Skin of body (tissue), 2 donors: Measurements from ENCODE around the gene DCAF8. TPM values are rescaled to one million over a fixed set of nuclear protein-coding genes. Genes with fewer than 3 reads are reported as not detected.

Experiments
- DNase-seq: peaks from one replicate; lab custom pipeline; 2025; lab: John Stamatoyannopoulos, UW
- total RNA-seq: library from RNA; depleted of rRNA; stranded (reverse); fragments of >200 nt; gene quantifications from one replicate; pipeline ENCODE4 v1.2.3, GENCODE V29; 2014

Gene DCAF8
- total RNA-seq, 1 donor from 2014 or later: 94.4 TPM

DNA sequence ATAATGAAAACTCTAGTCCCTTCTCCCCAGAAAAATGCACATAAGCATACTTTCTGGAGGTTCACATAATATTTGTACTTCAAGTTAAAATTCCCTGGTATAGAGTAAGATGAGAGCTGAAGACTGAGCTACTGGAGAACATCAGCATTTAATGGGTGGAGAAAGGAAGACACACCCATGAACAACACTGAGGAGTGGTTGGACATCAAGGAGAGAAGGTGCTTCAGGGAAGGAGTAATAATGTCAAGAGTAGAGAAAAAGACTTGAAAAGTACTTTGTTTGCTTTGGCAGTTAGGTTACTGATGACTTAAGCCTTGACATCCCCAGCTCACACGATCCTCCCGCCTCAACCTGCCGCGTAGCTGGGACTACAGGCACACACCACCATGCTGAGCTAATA, 35.3 kb downstream of the DCAF8 start:
- no peak for DNase-seq

- DNase-seq: no peak
Observed at GRCh38 chr1:160226623-160227022, 35.7 kb downstream of the DCAF8 start.

DNA sequence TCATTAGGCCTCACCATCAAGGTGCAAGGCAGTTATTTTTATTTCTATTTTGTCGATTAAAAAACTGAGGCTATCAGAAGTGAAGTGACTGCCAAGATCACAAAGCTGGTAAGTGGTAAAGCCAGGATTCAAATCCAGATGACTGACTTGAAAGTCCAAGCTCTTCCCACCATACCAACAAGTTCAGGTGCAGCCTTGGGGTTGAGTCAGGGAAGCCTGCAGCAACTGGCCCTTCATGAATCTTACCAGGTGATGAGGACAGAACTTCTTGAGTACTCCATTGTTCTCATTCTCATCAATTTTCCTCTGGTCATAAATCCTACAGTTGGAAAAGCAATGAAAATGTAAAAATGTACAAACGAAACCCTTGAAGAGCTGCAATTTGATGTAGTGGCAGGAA, 37.0 kb downstream of the DCAF8 start:
- DNase-seq: no peak

- DNase-seq: no peak
Observed at GRCh38 chr1:160224606-160225005, 37.7 kb downstream of the DCAF8 start.

- no peak for DNase-seq
Observed at GRCh38 chr1:160222546-160222945, 39.8 kb downstream of the DCAF8 start.

DNA sequence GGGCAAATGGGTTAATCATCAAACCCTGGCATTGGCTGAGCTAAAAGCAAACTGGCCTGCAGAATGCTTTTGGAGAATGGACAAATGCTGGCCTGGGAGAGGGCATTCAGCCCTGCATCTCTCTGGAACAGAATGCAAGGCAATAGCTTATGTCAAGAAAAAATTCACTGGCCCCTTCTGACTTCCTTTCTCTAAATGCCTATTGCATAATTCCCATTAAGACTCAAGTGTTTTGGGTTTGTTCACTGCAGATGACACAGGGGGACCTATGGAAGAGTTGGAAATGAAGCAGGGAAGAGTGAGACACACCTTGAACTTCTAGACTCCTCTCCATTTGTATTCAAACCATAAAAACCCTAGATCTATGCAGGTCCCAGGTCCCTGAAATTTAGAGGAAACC, 41.3 kb downstream of the DCAF8 start:
- no peak for DNase-seq

DNA sequence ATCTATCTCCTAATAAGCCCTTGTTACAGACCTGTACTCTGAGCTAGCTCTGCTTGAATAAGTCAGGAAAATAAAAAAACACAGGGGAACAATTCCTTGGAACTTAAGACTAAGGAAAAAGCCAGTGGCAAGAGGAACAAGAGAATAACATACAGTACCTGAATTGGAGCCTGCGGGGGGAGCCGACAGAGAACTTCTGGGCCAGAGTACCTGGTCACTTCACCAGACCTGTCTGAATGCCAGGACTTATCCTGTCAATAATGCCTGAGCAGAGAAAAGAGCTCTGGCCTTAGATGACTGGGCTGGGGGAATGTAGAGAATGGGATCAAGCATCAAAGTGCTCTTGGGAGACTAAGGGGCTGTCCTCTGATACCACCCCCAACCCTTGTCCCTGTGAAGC, 42.0 kb downstream of the DCAF8 start:
- no peak for DNase-seq

- DNase-seq: peak; percentile 16
Observed at GRCh38 chr1:160219062-160219929, 43.1 kb downstream of the DCAF8 start.

GRCh38 chr1:160217481-160218051, 44.8 kb downstream of the DCAF8 start:
- DNase-seq: peak; percentile 7

DNA sequence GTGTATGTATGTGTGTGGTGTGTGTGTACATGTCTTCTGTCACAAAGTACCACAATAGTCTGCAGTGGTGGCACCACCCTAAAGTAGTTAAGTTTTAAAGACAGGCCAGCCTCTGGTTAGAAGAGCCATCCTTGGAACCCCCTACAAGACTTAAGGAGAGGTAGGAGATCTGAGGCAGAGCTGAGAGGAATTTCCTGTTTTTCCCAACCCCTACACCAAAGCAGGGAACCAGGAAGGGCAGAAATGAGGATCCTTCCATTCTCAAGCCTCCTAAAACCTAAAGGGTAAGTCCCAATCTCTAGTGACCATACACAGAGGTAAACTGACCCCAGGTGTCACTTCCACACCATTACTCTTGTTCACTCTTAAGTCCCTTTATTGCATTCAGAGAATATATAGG, 46.0 kb downstream of the DCAF8 start:
- no peak for DNase-seq

- DNase-seq: no peak
Observed at GRCh38 chr1:160214481-160215140, 47.7 kb downstream of the DCAF8 start.

DNA sequence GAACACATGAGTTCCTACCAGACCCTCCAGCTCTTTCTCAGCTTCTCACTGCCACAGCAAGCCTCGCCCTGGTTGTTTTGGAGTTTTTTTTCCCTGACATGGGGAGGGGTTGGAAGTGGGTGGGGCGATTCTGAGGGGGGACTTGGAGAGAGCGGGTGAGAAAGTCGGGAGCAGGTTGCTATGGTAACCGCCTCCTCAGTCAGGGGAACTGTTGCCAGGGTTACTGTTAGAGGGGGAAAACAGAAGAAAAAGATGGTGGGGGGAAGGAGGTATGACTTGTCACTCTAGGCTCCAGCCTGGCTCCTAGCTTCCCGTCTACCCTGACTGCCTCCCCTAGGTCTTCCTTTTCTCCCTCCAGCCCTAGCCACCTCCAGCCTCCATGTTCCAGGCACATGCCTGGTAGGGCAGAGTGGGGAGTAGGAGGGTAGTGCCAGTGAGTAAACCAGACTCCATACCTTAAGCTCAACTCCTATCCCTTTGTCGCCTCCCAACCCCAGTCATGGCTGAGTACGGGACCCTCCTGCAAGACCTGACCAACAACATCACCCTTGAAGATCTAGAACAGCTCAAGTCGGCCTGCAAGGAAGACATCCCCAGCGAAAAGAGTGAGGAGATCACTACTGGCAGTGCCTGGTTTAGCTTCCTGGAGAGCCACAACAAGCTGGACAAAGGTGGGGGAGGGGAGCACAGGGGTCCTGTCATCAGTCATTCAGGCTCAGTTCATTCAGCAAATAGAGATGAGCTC, 51.1 kb downstream of the DCAF8 start:
- no peak for DNase-seq

- DNase-seq: no peak
Observed at GRCh38 chr1:160210561-160210960, 51.8 kb downstream of the DCAF8 start.

GRCh38 chr1:160209321-160210046, 52.9 kb downstream of the DCAF8 start:
- DNase-seq: no peak

DNA sequence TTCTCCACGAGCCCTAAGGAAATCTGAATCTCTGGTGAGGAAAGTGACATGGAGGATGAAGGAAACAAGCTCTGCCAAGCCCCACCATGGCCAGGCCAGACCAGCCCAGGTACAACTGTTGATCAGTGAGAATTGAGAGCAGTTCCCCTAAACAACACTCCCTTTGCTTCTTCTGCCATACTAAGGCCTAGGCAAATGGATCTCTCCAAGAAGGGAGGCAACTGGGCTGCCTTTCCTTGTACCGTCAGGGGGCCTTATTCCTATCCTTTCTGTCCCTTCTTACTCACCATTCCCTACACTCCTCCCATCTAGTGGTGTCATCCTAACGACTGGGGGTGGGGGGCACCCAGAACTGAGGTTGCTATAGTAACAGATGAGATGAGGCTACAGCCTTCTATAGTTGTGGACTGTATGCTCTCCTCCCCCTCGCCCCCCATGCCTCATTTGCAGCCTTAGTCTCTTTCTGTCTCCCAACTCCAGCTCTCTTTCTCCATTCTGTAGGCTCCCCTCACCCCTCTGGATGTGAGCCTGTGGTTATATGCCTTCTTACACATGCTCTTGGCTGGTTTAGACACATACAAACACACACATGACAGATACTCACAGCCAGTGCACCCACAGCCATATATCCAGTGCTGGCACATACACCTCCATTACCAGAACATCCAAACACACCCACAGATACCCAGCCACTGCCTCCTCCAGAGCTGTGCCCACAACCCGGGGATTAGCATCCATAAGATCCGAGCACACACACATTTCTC, 53.6 kb downstream of the DCAF8 start:
- no peak for DNase-seq

DNA sequence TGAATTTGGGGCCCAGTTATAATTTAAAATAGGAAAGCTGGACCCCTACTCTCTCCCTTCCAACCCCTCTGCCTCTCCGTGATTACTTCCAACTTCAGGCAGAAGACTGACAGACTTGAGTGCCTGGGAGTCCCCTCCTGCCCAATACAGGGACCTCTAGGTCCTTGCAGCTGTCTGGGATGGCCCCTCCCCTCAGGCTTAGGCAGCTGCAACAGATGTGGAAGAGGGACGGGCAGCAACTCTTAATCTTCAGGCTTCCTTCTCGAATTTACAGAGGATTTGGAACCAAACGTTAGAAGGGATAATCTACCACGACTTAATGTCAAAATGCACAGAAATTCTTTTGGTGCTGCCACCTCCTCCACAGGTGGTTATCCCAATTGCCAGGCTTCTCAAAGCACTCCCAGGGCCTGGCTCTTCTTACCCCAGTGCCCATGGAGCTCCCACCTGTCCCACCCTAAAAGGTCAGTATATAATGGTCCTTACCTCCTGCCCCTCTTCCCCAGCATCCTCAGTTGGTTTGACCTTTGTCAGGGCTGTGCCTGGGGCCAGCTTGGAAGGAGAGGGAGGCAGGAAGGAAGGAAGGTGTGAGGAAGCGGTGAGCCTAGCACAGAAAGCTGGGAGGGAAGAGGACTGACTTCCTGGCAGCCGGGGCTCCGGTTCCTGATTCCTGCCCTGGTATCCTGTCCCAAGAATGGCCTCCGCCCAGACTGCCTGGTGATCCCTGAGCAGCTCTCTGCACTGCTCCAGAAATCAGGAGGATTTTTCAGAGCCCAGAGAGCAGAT, 54.4 kb downstream of the DCAF8 start:
- peak; percentile 15 for DNase-seq

DNA sequence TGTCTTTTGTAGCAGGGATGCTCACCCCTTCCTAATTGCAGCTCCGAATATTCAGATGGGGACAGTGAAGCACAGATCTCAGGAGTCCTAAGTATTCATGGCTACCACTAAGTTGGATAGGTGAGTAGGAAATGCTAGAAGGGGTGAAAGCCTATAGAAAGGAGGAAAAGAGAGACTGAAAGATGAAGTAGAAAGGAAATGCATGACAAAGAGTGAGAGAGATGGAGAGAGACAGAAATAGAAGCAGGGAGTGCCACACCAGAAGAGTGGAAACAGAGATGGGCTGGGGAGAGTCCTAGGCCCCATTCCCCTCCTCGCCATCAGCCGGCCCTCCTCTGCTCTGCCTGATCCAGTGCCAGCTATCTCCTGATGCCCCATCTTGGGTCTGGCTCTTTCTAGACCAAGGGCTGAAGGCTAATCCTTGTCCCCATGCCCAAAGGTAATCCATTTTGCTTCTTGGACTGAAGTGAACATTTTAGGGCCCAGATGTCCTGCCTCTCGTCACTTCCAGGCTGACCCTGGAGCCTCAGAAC, 55.2 kb downstream of the DCAF8 start:
- DNase-seq: no peak

DNA sequence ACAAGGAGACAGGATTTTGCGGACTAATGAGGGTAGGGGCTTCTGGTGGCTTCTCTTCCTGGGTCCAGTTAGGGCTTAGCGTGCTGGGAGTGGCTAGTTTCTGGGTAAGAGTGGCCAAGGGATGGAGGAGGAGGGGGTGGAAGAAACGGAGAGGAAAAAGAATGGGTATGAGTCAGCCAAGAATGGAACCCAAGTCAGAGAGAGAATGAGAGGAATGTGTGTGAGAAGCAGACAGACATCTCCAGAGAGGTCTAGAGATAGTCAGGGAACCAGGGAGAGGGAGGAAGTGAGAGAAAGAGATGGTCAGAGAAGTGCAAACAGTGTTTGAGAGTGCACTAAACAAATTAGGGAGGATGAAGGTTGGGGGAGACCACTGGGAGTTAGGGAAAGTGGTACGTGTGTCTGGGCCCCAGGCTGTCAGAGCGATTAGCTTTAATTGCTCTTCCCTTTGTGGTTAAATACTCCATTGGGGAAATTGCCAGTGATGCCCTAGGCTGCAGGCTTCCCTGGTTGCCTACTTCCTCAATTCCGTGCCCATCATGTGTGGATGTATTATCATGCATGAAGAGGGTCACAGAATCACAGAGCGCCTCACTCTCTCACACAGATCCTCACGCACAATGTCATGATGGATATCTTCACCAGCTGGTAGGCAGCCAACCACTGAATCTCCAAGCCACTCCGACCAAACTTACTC, 55.8 kb downstream of the DCAF8 start:
- DNase-seq: no peak

DNA sequence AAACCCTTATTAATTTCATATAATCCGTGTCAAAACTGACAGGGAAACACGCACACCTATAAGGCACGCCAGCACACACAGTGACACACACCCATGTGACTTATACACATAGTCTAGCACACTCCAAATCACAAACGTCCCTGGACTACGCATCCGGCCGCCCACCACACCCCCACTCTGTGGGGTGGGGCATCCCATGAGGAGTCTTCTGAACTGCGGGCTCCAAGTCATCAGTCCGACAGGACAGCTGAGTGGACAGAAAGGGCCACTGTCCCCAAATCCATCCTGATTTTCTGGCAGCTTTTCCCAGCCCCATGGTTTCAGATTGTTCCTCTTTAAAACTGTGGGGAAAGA, 56.3 kb downstream of the DCAF8 start:
- DNase-seq: peak; percentile 51
